WTC11 (cell line): ENCODE results near the gene PXN.

Experiments
- ATF2 ChIP-seq: sonication (generic); formaldehyde crosslinking; IDR thresholded peaks from 2 replicates; pipeline ENCODE4 v1.8.1; 2022; ENCODE audit warnings: low read depth, missing genetic modification reagents, borderline replicate concordance
- CREB1 ChIP-seq: sonication (generic); formaldehyde crosslinking; IDR thresholded peaks from 2 replicates; pipeline ENCODE4 v1.8.0; 2023; ENCODE audit warnings: mild to moderate bottlenecking, missing genetic modification reagents
- ELF4 ChIP-seq: sonication (generic); formaldehyde crosslinking; IDR thresholded peaks from 2 replicates; pipeline ENCODE4 v1.8.1; 2022; ENCODE audit warnings: low read depth, mild to moderate bottlenecking, moderate library complexity, missing genetic modification reagents
- ESRRA ChIP-seq: sonication (generic); formaldehyde crosslinking; IDR thresholded peaks from 2 replicates; pipeline ENCODE4 v1.8.1; 2022; ENCODE audit warnings: mild to moderate bottlenecking, missing genetic modification reagents, borderline replicate concordance
- JUN ChIP-seq: sonication (generic); formaldehyde crosslinking; IDR thresholded peaks from 2 replicates; pipeline ENCODE4 v1.8.0; 2023; ENCODE audit warnings: mild to moderate bottlenecking, missing genetic modification reagents
- NFYB ChIP-seq: sonication (generic); formaldehyde crosslinking; conservative IDR thresholded peaks from 2 replicates; pipeline ENCODE4 v1.8.0; 2022; ENCODE audit warnings: low read depth, missing genetic modification reagents
- NR2C2 ChIP-seq: sonication (generic); formaldehyde crosslinking; IDR thresholded peaks from 2 replicates; pipeline ENCODE4 v1.8.0; 2022; ENCODE audit warnings: mild to moderate bottlenecking, missing genetic modification reagents
- NR3C1 ChIP-seq: sonication (generic); formaldehyde crosslinking; conservative IDR thresholded peaks from 2 replicates; pipeline ENCODE4 v1.8.1; 2023; ENCODE audit warnings: low read depth, mild to moderate bottlenecking, missing genetic modification reagents
- TF ChIP-seq, protein P1 (sequence below): fragments of 200-600 bp; IDR thresholded peaks from 2 replicates; pipeline ENCODE4 v1.8.0; 2022; ENCODE audit warnings: antibody characterized with exemption
- TF ChIP-seq, protein P2 (sequence below): sonication (generic); formaldehyde crosslinking; IDR thresholded peaks from 2 replicates; pipeline ENCODE4 v1.8.1; 2023; ENCODE audit warnings: mild to moderate bottlenecking, missing genetic modification reagents
- TF ChIP-seq, protein P3 (sequence below): sonication (generic); formaldehyde crosslinking; IDR thresholded peaks from 2 replicates; pipeline ENCODE4 v1.8.0; 2022; ENCODE audit warnings: mild to moderate bottlenecking, missing genetic modification reagents
- TF ChIP-seq, protein P4 (sequence below): sonication (generic); formaldehyde crosslinking; conservative IDR thresholded peaks from 2 replicates; pipeline ENCODE4 v1.8.1; 2023; ENCODE audit warnings: mild to moderate bottlenecking, low read depth, missing genetic modification reagents, moderate library complexity
- TF ChIP-seq, protein P5 (sequence below): fragments of 250-450 bp; sonication (Bioruptor Pico); IDR thresholded peaks from 2 replicates; pipeline ENCODE4 v2.1.2; 2022; ENCODE audit warnings: mild to moderate bottlenecking, moderate library complexity

DNA sequence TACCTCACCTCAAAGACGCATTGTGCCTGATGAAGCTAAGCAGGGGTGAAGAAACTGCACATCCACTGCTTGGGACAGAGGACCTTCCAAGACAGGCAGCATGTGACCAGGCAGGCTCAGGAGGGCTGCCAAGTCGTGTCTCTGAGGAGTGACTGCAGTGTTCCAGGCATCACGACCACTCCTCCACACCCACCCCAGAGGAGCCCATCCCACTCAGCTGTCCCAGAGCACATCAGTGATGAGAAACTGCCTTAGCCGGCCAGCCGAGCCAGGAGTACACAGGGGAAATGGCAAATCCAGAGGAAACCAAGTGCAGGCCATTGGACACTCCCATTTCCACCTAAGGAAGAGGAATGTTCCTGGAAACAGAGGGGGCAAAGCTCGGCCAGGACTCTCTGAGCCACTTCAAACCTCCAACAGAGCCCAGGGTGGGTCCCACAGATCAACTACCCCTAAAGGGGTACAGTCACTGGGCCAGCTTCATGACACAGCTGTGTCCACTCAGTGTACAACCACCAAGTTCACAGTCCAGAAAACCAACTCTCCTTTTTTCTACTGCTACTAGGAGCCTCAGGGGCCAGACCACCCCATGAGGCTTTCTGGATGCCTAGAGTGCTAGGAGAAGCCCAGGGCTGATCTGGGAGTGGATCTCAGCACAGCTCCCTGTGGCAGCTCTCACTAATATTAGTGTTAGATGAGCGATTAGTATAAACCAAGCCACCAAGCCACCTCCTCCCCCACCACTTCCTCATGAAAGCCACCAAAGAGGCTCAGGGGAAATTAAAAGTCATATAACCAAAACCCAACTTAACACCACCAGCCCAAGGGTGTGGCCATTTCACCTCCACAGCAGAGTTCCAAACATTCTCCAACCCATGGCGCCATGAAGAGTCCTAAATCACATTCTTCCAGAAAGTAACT is 15.4 kb downstream of the PXN start:
- TF ChIP-seq ESRRA: no peak
- TF ChIP-seq ELF4 (CRISPR knock-in tag): no peak
- TF ChIP-seq, protein P1, sequence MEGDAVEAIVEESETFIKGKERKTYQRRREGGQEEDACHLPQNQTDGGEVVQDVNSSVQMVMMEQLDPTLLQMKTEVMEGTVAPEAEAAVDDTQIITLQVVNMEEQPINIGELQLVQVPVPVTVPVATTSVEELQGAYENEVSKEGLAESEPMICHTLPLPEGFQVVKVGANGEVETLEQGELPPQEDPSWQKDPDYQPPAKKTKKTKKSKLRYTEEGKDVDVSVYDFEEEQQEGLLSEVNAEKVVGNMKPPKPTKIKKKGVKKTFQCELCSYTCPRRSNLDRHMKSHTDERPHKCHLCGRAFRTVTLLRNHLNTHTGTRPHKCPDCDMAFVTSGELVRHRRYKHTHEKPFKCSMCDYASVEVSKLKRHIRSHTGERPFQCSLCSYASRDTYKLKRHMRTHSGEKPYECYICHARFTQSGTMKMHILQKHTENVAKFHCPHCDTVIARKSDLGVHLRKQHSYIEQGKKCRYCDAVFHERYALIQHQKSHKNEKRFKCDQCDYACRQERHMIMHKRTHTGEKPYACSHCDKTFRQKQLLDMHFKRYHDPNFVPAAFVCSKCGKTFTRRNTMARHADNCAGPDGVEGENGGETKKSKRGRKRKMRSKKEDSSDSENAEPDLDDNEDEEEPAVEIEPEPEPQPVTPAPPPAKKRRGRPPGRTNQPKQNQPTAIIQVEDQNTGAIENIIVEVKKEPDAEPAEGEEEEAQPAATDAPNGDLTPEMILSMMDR: no peak
- TF ChIP-seq, protein P2, sequence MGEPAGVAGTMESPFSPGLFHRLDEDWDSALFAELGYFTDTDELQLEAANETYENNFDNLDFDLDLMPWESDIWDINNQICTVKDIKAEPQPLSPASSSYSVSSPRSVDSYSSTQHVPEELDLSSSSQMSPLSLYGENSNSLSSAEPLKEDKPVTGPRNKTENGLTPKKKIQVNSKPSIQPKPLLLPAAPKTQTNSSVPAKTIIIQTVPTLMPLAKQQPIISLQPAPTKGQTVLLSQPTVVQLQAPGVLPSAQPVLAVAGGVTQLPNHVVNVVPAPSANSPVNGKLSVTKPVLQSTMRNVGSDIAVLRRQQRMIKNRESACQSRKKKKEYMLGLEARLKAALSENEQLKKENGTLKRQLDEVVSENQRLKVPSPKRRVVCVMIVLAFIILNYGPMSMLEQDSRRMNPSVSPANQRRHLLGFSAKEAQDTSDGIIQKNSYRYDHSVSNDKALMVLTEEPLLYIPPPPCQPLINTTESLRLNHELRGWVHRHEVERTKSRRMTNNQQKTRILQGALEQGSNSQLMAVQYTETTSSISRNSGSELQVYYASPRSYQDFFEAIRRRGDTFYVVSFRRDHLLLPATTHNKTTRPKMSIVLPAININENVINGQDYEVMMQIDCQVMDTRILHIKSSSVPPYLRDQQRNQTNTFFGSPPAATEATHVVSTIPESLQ (CRISPR knock-in tag): no peak
- TF ChIP-seq, protein P3, sequence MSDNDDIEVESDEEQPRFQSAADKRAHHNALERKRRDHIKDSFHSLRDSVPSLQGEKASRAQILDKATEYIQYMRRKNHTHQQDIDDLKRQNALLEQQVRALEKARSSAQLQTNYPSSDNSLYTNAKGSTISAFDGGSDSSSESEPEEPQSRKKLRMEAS (CRISPR knock-in tag): no peak
- TF ChIP-seq CREB1 (CRISPR knock-in tag): no peak
- no peak for TF ChIP-seq JUN (CRISPR knock-in tag)
- no peak for TF ChIP-seq NR2C2 (CRISPR knock-in tag)
- no peak for TF ChIP-seq ATF2 (CRISPR knock-in tag)
- no peak for TF ChIP-seq NR3C1
- no peak for TF ChIP-seq NFYB
- TF ChIP-seq, protein P4, sequence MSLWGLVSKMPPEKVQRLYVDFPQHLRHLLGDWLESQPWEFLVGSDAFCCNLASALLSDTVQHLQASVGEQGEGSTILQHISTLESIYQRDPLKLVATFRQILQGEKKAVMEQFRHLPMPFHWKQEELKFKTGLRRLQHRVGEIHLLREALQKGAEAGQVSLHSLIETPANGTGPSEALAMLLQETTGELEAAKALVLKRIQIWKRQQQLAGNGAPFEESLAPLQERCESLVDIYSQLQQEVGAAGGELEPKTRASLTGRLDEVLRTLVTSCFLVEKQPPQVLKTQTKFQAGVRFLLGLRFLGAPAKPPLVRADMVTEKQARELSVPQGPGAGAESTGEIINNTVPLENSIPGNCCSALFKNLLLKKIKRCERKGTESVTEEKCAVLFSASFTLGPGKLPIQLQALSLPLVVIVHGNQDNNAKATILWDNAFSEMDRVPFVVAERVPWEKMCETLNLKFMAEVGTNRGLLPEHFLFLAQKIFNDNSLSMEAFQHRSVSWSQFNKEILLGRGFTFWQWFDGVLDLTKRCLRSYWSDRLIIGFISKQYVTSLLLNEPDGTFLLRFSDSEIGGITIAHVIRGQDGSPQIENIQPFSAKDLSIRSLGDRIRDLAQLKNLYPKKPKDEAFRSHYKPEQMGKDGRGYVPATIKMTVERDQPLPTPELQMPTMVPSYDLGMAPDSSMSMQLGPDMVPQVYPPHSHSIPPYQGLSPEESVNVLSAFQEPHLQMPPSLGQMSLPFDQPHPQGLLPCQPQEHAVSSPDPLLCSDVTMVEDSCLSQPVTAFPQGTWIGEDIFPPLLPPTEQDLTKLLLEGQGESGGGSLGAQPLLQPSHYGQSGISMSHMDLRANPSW: no peak
- TF ChIP-seq, protein P5, sequence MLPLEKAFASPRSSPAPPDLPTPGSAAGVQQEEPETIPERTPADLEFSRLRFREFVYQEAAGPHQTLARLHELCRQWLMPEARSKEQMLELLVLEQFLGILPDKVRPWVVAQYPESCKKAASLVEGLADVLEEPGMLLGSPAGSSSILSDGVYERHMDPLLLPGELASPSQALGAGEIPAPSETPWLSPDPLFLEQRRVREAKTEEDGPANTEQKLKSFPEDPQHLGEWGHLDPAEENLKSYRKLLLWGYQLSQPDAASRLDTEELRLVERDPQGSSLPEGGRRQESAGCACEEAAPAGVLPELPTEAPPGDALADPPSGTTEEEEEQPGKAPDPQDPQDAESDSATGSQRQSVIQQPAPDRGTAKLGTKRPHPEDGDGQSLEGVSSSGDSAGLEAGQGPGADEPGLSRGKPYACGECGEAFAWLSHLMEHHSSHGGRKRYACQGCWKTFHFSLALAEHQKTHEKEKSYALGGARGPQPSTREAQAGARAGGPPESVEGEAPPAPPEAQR (CRISPR knock-in tag): no peak
